ENCODE measurements around the gene SNX2. TPM values are rescaled to one million over a fixed set of nuclear protein-coding genes. Genes with fewer than 3 reads are reported as not detected.
A peak's percentile ranks its signal among the peaks of the same experiment; 100 is the strongest.

Gene SNX2
- polyA plus RNA-seq, 1 experiment: 63.9 TPM

GRCh38 chr5:122749886-122750285, 25.0 kb upstream of the SNX2 start:
- POLR2A ChIA-PET: no interaction called here
- CTCF ChIA-PET: interaction anchor here (1.7 kb wide), 1 partner anchor 45 kb away, joined by 5 read pairs; no protein-coding TSS in a partner anchor

GRCh38 chr5:122751293-122751782, 23.5 kb upstream of the SNX2 start:
- CTCF ChIA-PET: no interaction called here
- no peak overlapping the region for H3K4me3 ChIP-seq (ENCODE audit: low read depth, low read length)
- no peak for TF ChIP-seq CTCF (IDR thresholded peaks at IDR 0.05; ENCODE audit: low read depth, low read length)
- DNase-seq (ENCODE audit: low read depth, low spot score): no peak
- H3K27me3 ChIP-seq (ENCODE audit: control insufficient read depth, insufficient read depth, low read length): no peaks in the 10 kb centered on the region
- POLR2A ChIA-PET: no interaction called here
- no peaks in the 10 kb centered on the region for H3K9me3 ChIP-seq (ENCODE audit: control insufficient read depth, insufficient read depth, low read length)
- no peak overlapping the region for H3K27ac ChIP-seq (ENCODE audit: low read depth, low read length)

More at GRCh38 chr5:122749886-122750285, 25.0 kb upstream of the SNX2 start:
- Histone ChIP-seq H3K9me3 (ENCODE audit: control insufficient read depth, insufficient read depth, low read length) (no peaks in the 10 kb centered on the region), H3K4me3 (ENCODE audit: low read depth, low read length) (no peak overlapping the region), H3K27ac (ENCODE audit: low read depth, low read length) (no peak overlapping the region), H3K27me3 (ENCODE audit: control insufficient read depth, insufficient read depth, low read length) (no peaks in the 10 kb centered on the region)
- no peak for DNase-seq (ENCODE audit: low read depth, low spot score)
- no peak for TF ChIP-seq CTCF (IDR thresholded peaks at IDR 0.05; ENCODE audit: low read depth, low read length)

- no peaks in the 10 kb centered on the region for H3K27me3 ChIP-seq (ENCODE audit: control insufficient read depth, insufficient read depth, low read length)
- DNase-seq (ENCODE audit: low read depth, low spot score): no peak
- no peaks in the 10 kb centered on the region for H3K9me3 ChIP-seq (ENCODE audit: control insufficient read depth, insufficient read depth, low read length)
- H3K27ac ChIP-seq (ENCODE audit: low read depth, low read length): no peak overlapping the region
- TF ChIP-seq CTCF (IDR thresholded peaks at IDR 0.05; ENCODE audit: low read depth, low read length): no peak
- H3K4me3 ChIP-seq (ENCODE audit: low read depth, low read length): no peak overlapping the region
- POLR2A ChIA-PET: no interaction called here
- CTCF ChIA-PET: interaction anchor here (0.8 to 1.7 kb wide), 2 partner anchors 49 to 231 kb away, joined by 3 to 7 read pairs; no protein-coding TSS in a partner anchor
These were observed 21.4 kb upstream of the SNX2 start for GRCh38 chr5:122753500-122753899.

- POLR2A ChIA-PET: no interaction called here
- Histone ChIP-seq H3K9me3 (ENCODE audit: control insufficient read depth, insufficient read depth, low read length) (no peaks in the 10 kb centered on the region), H3K27me3 (ENCODE audit: control insufficient read depth, insufficient read depth, low read length) (no peaks in the 10 kb centered on the region), H3K27ac (ENCODE audit: low read depth, low read length) (peak overlapping the region; percentile 41), H3K4me3 (ENCODE audit: low read depth, low read length) (no peak overlapping the region)
- no peak for TF ChIP-seq CTCF (IDR thresholded peaks at IDR 0.05; ENCODE audit: low read depth, low read length)
- CTCF ChIA-PET: no interaction called here
- no peak for DNase-seq (ENCODE audit: low read depth, low spot score)
These were observed 19.1 kb upstream of the SNX2 start for GRCh38 chr5:122755783-122756182.

GRCh38 chr5:122756264-122756911, 18.5 kb upstream of the SNX2 start:
- Histone ChIP-seq H3K9me3 (ENCODE audit: control insufficient read depth, insufficient read depth, low read length) (no peaks in the 10 kb centered on the region), H3K27ac (ENCODE audit: low read depth, low read length) (peak overlapping the region; percentile 41), H3K4me3 (ENCODE audit: low read depth, low read length) (no peak overlapping the region), H3K27me3 (ENCODE audit: control insufficient read depth, insufficient read depth, low read length) (no peaks in the 10 kb centered on the region)
- ChIA-PET CTCF (no interaction called here), POLR2A (no interaction called here)
- TF ChIP-seq CTCF (IDR thresholded peaks at IDR 0.05; ENCODE audit: low read depth, low read length): no peak
- DNase-seq (ENCODE audit: low read depth, low spot score): peak; percentile 16
